H1 (cell line): ENCODE measurements around the gene CFH. TPM values are rescaled to one million over a fixed set of nuclear protein-coding genes. Genes with fewer than 3 reads are reported as not detected.
"Not testable (repeated sequence)": the region's sequence is repeated elsewhere in the genome, so short reads cannot be mapped to it uniquely, and the experiment has no call there.

Experiments used
- CTCF ChIA-PET: fragments of 300-600 bp; sonication (Branson Sonifier 250); formaldehyde crosslinking; loops from one replicate; lab custom pipeline; 2021; ENCODE audit not compliant: partially characterized antibody; lab: Charles Lee
- POLR2A ChIA-PET: fragments of 300-600 bp; sonication (Branson Sonifier 250); formaldehyde crosslinking; loops from one replicate; lab custom pipeline; 2021; ENCODE audit warnings: inconsistent platforms; ENCODE audit not compliant: partially characterized antibody; lab: Charles Lee
- DNase-seq, 2 experiments: peaks; one replicate each; pipeline versions ENCODE4 v3.0.0 to v3.0.0-alpha.2; 2010 to 2022; ENCODE audit warnings: low spot score in 2 of 2, low read depth in 1 of 2, mixed read lengths in 1 of 2
- FAIRE-seq: peaks from 2 replicates; lab custom pipeline; 2011; peaks lifted over from hg19 to GRCh38; lab: Jason Lieb, UNC
- H2AFZ ChIP-seq: 2 replicates; pipeline ENCODE4 v1.8.1; 2012; ENCODE audit warnings: low read length, inconsistent platforms
- H2AK5ac ChIP-seq: 2 replicates; pipeline ENCODE4 v1.6.1; 2013; ENCODE audit warnings: low read depth, low read length
- H2BK120ac ChIP-seq: replicated peaks from 2 replicates; pipeline ENCODE3; 2013; ENCODE audit warnings: low read depth, low read length, inconsistent platforms
- H2BK12ac ChIP-seq: 2 replicates; pipeline ENCODE4 v1.6.1; 2013; ENCODE audit warnings: low read depth, low read length
- H2BK15ac ChIP-seq: 2 replicates; pipeline ENCODE4 v1.6.1; 2013; ENCODE audit warnings: low read length
- H2BK20ac ChIP-seq: 2 replicates; pipeline ENCODE4 v1.6.1; 2013; ENCODE audit warnings: low read length
- H2BK5ac ChIP-seq: 2 replicates; pipeline ENCODE4 v1.6.1; 2013; ENCODE audit warnings: low read depth, low read length
- H3K14ac ChIP-seq: 2 replicates; pipeline ENCODE4 v1.6.1; 2013; ENCODE audit warnings: inconsistent platforms; ENCODE audit not compliant: insufficient read length
- H3K18ac ChIP-seq: 2 replicates; pipeline ENCODE4 v1.6.1; 2013; ENCODE audit warnings: low read length; ENCODE audit errors: extremely low read depth
- H3K23ac ChIP-seq: 2 replicates; pipeline ENCODE4 v1.6.1; 2013; ENCODE audit warnings: inconsistent platforms; ENCODE audit not compliant: insufficient read length
- H3K23me2 ChIP-seq: 2 replicates; pipeline ENCODE4 v1.6.1; 2013; ENCODE audit warnings: low read depth, low read length
- H3K27ac ChIP-seq: 2 replicates; pipeline ENCODE4 v1.6.1; 2011; ENCODE audit warnings: low read depth, low read length, inconsistent platforms
- H3K27me3 ChIP-seq, 4 experiments: replicated peaks in 1 of 4; 1 replicate in 1 of 4; 2 replicates in 3 of 4; pipeline versions ENCODE4 v1.6.1 to v1.8.1; 2011 to 2013; ENCODE audit warnings: low read length in 3 of 4, mild to moderate bottlenecking in 3 of 4, inconsistent platforms in 2 of 4, mixed read lengths in 2 of 4, moderate library complexity in 1 of 4; ENCODE audit not compliant: control insufficient read depth in 3 of 4, insufficient read depth in 3 of 4; ENCODE audit errors: extremely low read depth in 1 of 4
- H3K36me3 ChIP-seq, 4 experiments: 2 replicates each; pipeline versions ENCODE4 v1.6.1 to v1.8.1; 2011 to 2013; ENCODE audit warnings: mild to moderate bottlenecking in 4 of 4, low read length in 3 of 4, moderate library complexity in 2 of 4, control low read depth in 1 of 4, inconsistent platforms in 1 of 4; ENCODE audit not compliant: insufficient read depth in 4 of 4, control insufficient read depth in 2 of 4
- H3K4ac ChIP-seq: replicated peaks from 2 replicates; pipeline ENCODE3; 2013; ENCODE audit warnings: low read length, low read depth, mixed read lengths, inconsistent platforms; ENCODE audit not compliant: insufficient read length
- H3K4me1 ChIP-seq, 4 experiments: replicated peaks in 1 of 4; 1 replicate in 1 of 4; 2 replicates in 3 of 4; pipeline versions ENCODE4 v1.6.1 to v1.8.1; 2011 to 2013; ENCODE audit warnings: low read length in 3 of 4, inconsistent platforms in 2 of 4, mixed read lengths in 1 of 4; ENCODE audit not compliant: insufficient read depth in 4 of 4, control insufficient read depth in 3 of 4
- H3K4me2 ChIP-seq, 2 experiments: 2 replicates each; pipeline versions ENCODE4 v1.6.1 to v1.8.1; 2011 to 2013; ENCODE audit warnings: low read depth in 2 of 2, low read length in 2 of 2, control low read depth in 1 of 2, inconsistent platforms in 1 of 2, mild to moderate bottlenecking in 1 of 2; ENCODE audit not compliant: insufficient read depth in 1 of 2
- H3K4me3 ChIP-seq, 4 experiments: fragments of 200-600, 300-600 bp in 1 of 4; sonication (generic), shearing (Covaris generic), sonication (Bioruptor Twin) in 1 of 4; 2 replicates each; pipeline versions ENCODE4 v1.5.1 to v1.8.1; 2011 to 2016; ENCODE audit warnings: low read length in 4 of 4, low read depth in 3 of 4, control low read depth in 2 of 4, inconsistent platforms in 2 of 4, mild to moderate bottlenecking in 2 of 4, mixed read lengths in 1 of 4, moderate library complexity in 1 of 4; ENCODE audit not compliant: insufficient read depth in 2 of 4; ENCODE audit errors: extremely low read depth in 1 of 4
- H3K56ac ChIP-seq: replicated peaks from 2 replicates; pipeline ENCODE3; 2013; ENCODE audit warnings: low read depth, mild to moderate bottlenecking, mixed read lengths, low read length, inconsistent platforms; ENCODE audit not compliant: insufficient read length
- H3K79me1 ChIP-seq: 2 replicates; pipeline ENCODE4 v1.6.1; 2013; ENCODE audit warnings: low read depth, low read length, control low read depth
- H3K79me2 ChIP-seq, 2 experiments: 2 replicates each; pipeline versions ENCODE4 v1.6.1 to v1.8.1; 2012 to 2013; ENCODE audit warnings: low read length in 2 of 2, mild to moderate bottlenecking in 2 of 2, inconsistent platforms in 1 of 2; ENCODE audit not compliant: insufficient read depth in 2 of 2, control insufficient read depth in 1 of 2
- H3K9ac ChIP-seq, 4 experiments: replicated peaks in 1 of 4; 1 replicate in 1 of 4; 2 replicates in 3 of 4; pipeline versions ENCODE4 v1.6.1 to v1.8.1; 2011 to 2013; ENCODE audit warnings: low read depth in 3 of 4, low read length in 3 of 4, control low read depth in 2 of 4, mild to moderate bottlenecking in 2 of 4, moderate library complexity in 2 of 4, inconsistent platforms in 1 of 4; ENCODE audit errors: extremely low read depth in 1 of 4
- H3K9me3 ChIP-seq, 2 experiments: 2 replicates each; pipeline versions ENCODE4 v1.6.1 to v1.8.1; 2012 to 2013; ENCODE audit warnings: mild to moderate bottlenecking in 2 of 2, moderate library complexity in 2 of 2, control low read depth in 1 of 2, inconsistent platforms in 1 of 2, low read depth in 1 of 2, low read length in 1 of 2, mixed read lengths in 1 of 2; ENCODE audit not compliant: insufficient read depth in 2 of 2
- H4K20me1 ChIP-seq, 2 experiments: replicated peaks in 1 of 2; 2 replicates each; pipeline versions ENCODE3 to v1.8.1; 2011 to 2013; ENCODE audit warnings: inconsistent platforms in 2 of 2, low read length in 2 of 2, mild to moderate bottlenecking in 1 of 2; ENCODE audit not compliant: insufficient read depth in 2 of 2, control insufficient read depth in 1 of 2
- H4K5ac ChIP-seq: 2 replicates; pipeline ENCODE4 v1.6.1; 2013; ENCODE audit warnings: low read length, low read depth, mixed read lengths, inconsistent platforms; ENCODE audit not compliant: insufficient read length
- H4K8ac ChIP-seq: 2 replicates; pipeline ENCODE4 v1.8.0; 2013; ENCODE audit warnings: mild to moderate bottlenecking, moderate library complexity, low read length, inconsistent platforms; ENCODE audit not compliant: insufficient read depth; ENCODE audit errors: extremely low read depth
- H4K91ac ChIP-seq: replicated peaks from 2 replicates; pipeline ENCODE3; 2013; ENCODE audit warnings: low read length, mixed read lengths, inconsistent platforms; ENCODE audit not compliant: insufficient read length
- WGBS, 2 experiments: shearing (Covaris generic) in 1 of 2; methylation state at CpG; one replicate each; pipeline versions ENCODE4 v1.1.6 to v1.1.7; 2013 to 2015; ENCODE audit warnings: low lambda C conversion rate in 2 of 2, mixed read lengths in 2 of 2, inconsistent platforms in 1 of 2, low coverage in 1 of 2, missing lambda C conversion rate in 1 of 2; ENCODE audit not compliant: insufficient replicate concordance in 2 of 2, insufficient coverage in 1 of 2, insufficient read length in 1 of 2; ENCODE audit errors: extremely low coverage in 1 of 2, missing lambda C conversion rate in 1 of 2; 5-methylcytosine and 5-hydroxymethylcytosine counted together
- polyA plus RNA-seq, 7 experiments: library from polyadenylated mRNA; depleted of rRNA in 3 of 7; stranded (reverse) in 5 of 7; unstranded in 2 of 7; fragments of >200 nt in 5 of 7; fragments of 200-250 nt in 2 of 7; gene quantifications; 1 replicate in 5 of 7; 2 replicates in 1 of 7; 4 replicates in 1 of 7; pipeline versions ENCODE4 v1.2.1 to v1.2.3, GENCODE V29; 2011 to 2013; ENCODE audit warnings: missing spikeins in 2 of 7, mixed read lengths in 2 of 7
- total RNA-seq: library from RNA; stranded (reverse); fragmentation: NEBNext Ultra II Directional; extraction: Animal tissue kit (Norgen Biotek cat#: 25700); gene quantifications from 2 replicates; pipeline ENCODE4 v1.2.1, GENCODE V29; 2021

Gene CFH
- total and polyA plus RNA-seq, 2 of the 8 experiments (the other 6 are each of a cell fraction or from before 2014, with no cell fraction given), result not detected

- H2AFZ ChIP-seq, H3K9ac ChIP-seq, H3K4me3 ChIP-seq, POLR2A ChIA-PET, H2BK20ac ChIP-seq, H4K20me1 ChIP-seq, H3K18ac ChIP-seq, H3K23me2 ChIP-seq, H3K4me2 ChIP-seq, H3K27me3 ChIP-seq, H2BK15ac ChIP-seq, H4K91ac ChIP-seq, DNase-seq, H3K14ac ChIP-seq, H3K4ac ChIP-seq, H2BK12ac ChIP-seq, H4K5ac ChIP-seq, FAIRE-seq, H3K56ac ChIP-seq, H4K8ac ChIP-seq, H3K79me1 ChIP-seq, H3K79me2 ChIP-seq, H3K27ac ChIP-seq, H3K9me3 ChIP-seq, H3K23ac ChIP-seq, H3K4me1 ChIP-seq, CTCF ChIA-PET, H2BK120ac ChIP-seq, H3K36me3 ChIP-seq, H2AK5ac ChIP-seq, H2BK5ac ChIP-seq: not testable (repeated sequence)
- WGBS, 2 experiments, result 95% methylated on average over 4 of the region's 4 CpGs; no CpG with 5 or more reads in 1 of the 2 experiments
Observed at GRCh38 chr1:196765019-196765740, 113.3 kb downstream of the CFH start.
